BJ (cell line): ENCODE measurements around the gene YPEL4. TPM values are rescaled to one million over a fixed set of nuclear protein-coding genes. Genes with fewer than 3 reads are reported as not detected.

Experiments
- CTCF ChIA-PET: fragments of 350-600 bp; formaldehyde crosslinking; extraction: SDS; loops from one replicate; lab custom pipeline; 2021; ENCODE audit warnings: antibody characterized with exemption, inconsistent platforms; lab: Yijun Ruan, JAX
- POLR2A ChIA-PET: fragments of 300-600 bp; sonication (Branson Sonifier 250); formaldehyde crosslinking; extraction: SDS; loops from one replicate; lab custom pipeline; 2021; ENCODE audit warnings: antibody characterized with exemption; lab: Charles Lee
- DNase-seq: peaks from one replicate; pipeline ENCODE4 v3.0.0-alpha.2; 2011; ENCODE audit warnings: low read depth
- H3K27me3 ChIP-seq: 2 replicates; pipeline ENCODE4 v1.6.0; 2011; ENCODE audit warnings: low read length; ENCODE audit not compliant: control insufficient read depth, insufficient read depth
- H3K36me3 ChIP-seq: 2 replicates; pipeline ENCODE4 v1.5.1; 2011; ENCODE audit warnings: low read length; ENCODE audit not compliant: control insufficient read depth, insufficient read depth
- H3K4me3 ChIP-seq: 2 replicates; pipeline ENCODE4 v1.5.1; 2011; ENCODE audit warnings: low read depth, mild to moderate bottlenecking, control low read depth, low read length
- polyA plus RNA-seq: library from polyadenylated mRNA; depleted of rRNA; stranded (reverse); fragments of >200 nt; gene quantifications from 2 replicates; pipeline ENCODE4 v1.2.3, GENCODE V29; 2011
- TF ChIP-seq, protein P1 (sequence below): IDR thresholded peaks from 2 replicates; pipeline ENCODE4 v1.5.1; 2011; ENCODE audit warnings: low read depth, mild to moderate bottlenecking, control low read depth, inconsistent platforms, low read length, moderate library complexity; ENCODE audit not compliant: insufficient read depth

Gene YPEL4
- polyA plus RNA-seq, 1 experiment: 0.26 TPM

DNA sequence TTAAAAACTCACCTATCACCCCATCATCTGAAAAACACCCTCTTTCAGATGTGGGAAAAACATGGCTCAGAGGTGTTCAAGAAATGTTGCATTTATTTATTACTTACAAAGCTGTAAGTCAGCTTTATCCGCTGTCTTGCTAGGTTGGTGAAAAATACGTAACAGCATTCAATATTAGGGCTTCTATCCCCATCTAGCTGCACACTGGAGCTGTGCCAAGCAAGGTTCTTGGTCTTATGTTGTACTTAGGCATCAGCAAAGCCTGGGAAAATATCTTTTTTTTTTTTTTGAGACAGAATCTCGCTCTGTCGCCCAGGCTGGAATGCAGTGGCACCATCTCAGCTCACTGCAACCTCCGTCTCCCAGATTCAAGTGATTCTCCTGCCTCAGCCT is 44.7 kb downstream of the YPEL4 start:
- no peaks in the 10 kb centered on the region for H3K27me3 ChIP-seq
- peaks cover 4% of the 10 kb centered on the region for H3K36me3 ChIP-seq
- TF ChIP-seq, protein P1, sequence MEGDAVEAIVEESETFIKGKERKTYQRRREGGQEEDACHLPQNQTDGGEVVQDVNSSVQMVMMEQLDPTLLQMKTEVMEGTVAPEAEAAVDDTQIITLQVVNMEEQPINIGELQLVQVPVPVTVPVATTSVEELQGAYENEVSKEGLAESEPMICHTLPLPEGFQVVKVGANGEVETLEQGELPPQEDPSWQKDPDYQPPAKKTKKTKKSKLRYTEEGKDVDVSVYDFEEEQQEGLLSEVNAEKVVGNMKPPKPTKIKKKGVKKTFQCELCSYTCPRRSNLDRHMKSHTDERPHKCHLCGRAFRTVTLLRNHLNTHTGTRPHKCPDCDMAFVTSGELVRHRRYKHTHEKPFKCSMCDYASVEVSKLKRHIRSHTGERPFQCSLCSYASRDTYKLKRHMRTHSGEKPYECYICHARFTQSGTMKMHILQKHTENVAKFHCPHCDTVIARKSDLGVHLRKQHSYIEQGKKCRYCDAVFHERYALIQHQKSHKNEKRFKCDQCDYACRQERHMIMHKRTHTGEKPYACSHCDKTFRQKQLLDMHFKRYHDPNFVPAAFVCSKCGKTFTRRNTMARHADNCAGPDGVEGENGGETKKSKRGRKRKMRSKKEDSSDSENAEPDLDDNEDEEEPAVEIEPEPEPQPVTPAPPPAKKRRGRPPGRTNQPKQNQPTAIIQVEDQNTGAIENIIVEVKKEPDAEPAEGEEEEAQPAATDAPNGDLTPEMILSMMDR: no peak
- CTCF ChIA-PET: interaction anchor here (0.6 to 2.6 kb wide), 9 partner anchors 8 to 256 kb away, joined by 3 to 8 read pairs (median 3); no protein-coding TSS in a partner anchor
- POLR2A ChIA-PET: interaction anchor here (0.7 kb wide), 2 partner anchors 23 to 26 kb away, joined by 9 to 26 read pairs; no protein-coding TSS in a partner anchor
- DNase-seq: no peak
- H3K4me3 ChIP-seq: no peak overlapping the region

DNA sequence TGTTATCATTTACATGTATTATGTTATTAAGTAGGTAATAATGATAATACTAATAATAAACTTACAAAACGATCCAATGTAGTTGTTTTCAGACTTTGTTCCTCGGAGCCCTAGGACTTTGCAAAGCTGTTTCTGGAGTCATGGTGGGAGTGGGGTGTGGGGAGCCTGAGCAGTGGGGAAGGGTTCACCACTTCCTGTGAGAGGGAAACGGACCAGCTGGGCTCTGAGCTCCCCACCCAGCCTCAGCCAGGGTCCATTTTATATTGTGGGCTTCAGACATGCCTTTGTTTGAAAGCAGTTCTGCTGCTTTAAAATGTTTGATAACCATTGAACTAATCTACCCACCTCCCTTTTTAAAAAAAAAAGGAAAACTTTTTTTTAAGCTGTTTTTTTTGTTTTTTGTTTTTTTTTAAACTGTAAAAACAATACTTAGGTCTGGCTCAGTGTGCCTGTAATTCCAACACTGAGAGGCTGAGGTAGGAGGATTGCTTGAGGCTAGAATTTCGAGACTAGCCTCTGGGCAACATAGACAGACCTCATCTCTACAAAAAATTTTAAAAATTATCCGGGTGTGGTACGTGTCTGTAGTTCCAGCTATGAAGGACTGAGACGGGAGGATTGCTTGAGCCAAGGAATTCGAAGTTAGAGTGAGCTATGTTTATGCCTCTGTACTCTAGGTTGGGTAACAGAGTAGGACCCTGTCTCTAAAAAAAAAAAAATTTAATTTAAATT is 45.2 kb downstream of the YPEL4 start:
- H3K4me3 ChIP-seq: no peak overlapping the region
- CTCF ChIA-PET: interaction anchor here (0.6 to 2.6 kb wide), 7 partner anchors 9 to 256 kb away, joined by 3 to 8 read pairs (median 3); no protein-coding TSS in a partner anchor
- H3K36me3 ChIP-seq: peaks cover 4% of the 10 kb centered on the region
- POLR2A ChIA-PET: interaction anchor here (0.7 kb wide), 1 partner anchor 36 kb away, joined by 16 read pairs; no protein-coding TSS in a partner anchor
- DNase-seq: no peak
- TF ChIP-seq, protein P1: no peak
- no peaks in the 10 kb centered on the region for H3K27me3 ChIP-seq

DNA sequence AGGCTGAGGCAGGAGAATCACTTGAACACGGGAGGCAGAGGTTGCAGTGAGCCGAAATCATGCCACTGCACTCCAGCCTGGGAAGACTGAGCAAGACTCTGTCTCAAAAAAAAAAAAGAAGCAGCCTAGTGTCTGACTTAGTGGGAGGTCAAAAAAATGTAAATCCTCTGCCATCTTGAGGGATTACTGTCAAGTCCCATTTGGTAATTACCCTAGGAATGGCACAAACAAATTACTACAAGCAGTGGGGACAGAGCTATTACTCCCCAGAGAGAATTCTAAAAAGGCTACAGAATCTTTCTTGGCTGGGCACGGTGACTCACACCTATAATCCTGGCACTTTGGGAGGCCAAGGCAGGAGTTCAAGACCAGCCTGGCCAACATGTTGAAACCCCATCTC is 48.4 kb downstream of the YPEL4 start:
- ChIA-PET POLR2A (no interaction called here), CTCF (interaction anchor here (0.8 to 8.2 kb wide), 4 partner anchors 26 to 43 kb away, joined by 3 to 50 read pairs (median 3); partner anchors contain the start of gene UBE2L6)
- H3K27me3 ChIP-seq: no peaks in the 10 kb centered on the region
- peaks cover 4% of the 10 kb centered on the region for H3K36me3 ChIP-seq
- no peak for DNase-seq
- no peak overlapping the region for H3K4me3 ChIP-seq
- TF ChIP-seq, protein P1: no peak

DNA sequence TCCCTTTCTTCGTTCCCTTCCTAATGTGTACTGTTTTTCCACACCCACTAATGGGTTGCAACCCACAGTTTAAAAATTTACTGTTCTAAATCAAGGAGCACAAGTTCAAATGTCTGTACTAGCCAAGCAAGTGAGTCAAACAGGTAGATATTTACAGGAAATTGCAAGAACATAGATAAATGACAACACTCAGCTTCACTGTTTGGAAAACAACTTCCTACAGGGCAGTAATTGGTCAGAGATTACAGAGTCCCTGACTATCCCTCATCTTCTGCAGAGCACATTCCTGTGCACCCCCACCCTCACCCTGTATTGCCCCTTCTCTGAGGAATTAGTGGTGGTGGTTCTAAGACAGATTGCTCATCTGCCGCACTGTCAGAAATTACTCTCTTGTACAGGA is 50.3 kb downstream of the YPEL4 start:
- TF ChIP-seq, protein P1: no peak
- Histone ChIP-seq H3K36me3 (peaks cover 2% of the 10 kb centered on the region; the same call in 1 of the 2 replicates), H3K27me3 (0 out of 2 replicates have a peak, but pooled peaks cover 1% of the 10 kb centered on the region), H3K4me3 (peak overlapping the region; percentile 60)
- ChIA-PET CTCF (interaction anchor here (2.1 to 8.2 kb wide), 3 partner anchors 13 to 41 kb away, joined by 6 to 50 read pairs (median 30); partner anchors contain the start of gene UBE2L6), POLR2A (interaction anchor here (0.5 kb wide), 1 partner anchor 104 kb away, joined by 7 read pairs; no protein-coding TSS in a partner anchor)
- DNase-seq: no peak

DNA sequence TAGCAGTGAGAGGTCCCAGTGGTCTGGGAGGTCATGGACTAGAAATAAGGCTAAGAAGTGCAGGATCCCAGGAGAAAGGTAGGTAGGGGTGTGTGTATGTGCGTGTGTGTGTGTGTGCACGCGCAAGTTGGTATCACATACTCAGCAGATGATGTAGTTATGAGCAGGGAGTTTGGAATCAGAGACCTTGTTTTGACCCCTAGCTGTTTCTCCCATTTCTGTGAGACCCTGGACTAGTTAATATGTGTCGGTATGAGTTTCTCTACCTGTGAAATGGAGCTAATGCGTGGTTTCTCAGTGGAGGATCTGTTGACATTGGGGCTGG is 50.9 kb downstream of the YPEL4 start:
- ChIA-PET CTCF (interaction anchor here (0.7 to 8.2 kb wide), 4 partner anchors 13 to 42 kb away, joined by 3 to 50 read pairs (median 18); partner anchors contain the start of gene UBE2L6), POLR2A (no interaction called here)

More for the DNA sequence above, 50.9 kb downstream of the YPEL4 start:
- Histone ChIP-seq H3K27me3 (0 out of 2 replicates have a peak, but pooled peaks cover 1% of the 10 kb centered on the region), H3K4me3 (peak overlapping the region; percentile 60), H3K36me3 (peaks cover 2% of the 10 kb centered on the region; the same call in 1 of the 2 replicates)
- TF ChIP-seq, protein P1: no peak
- no peak for DNase-seq
